NB4 (cell line): ENCODE results near the gene PITHD1.

Source experiments
- DNase-seq: peaks from one replicate; pipeline ENCODE4 v3.0.0; 2010; ENCODE audit warnings: low read depth
- H3K4me3 ChIP-seq: one replicate; pipeline ENCODE4 v1.5.1; 2011; ENCODE audit warnings: mild to moderate bottlenecking, low read depth, low read length, moderate library complexity
- MYC ChIP-seq: IDR thresholded peaks from 2 replicates; pipeline ENCODE4 v1.6.1; 2011; ENCODE audit warnings: low read depth, low read length
- POLR2A ChIP-seq: IDR thresholded peaks from 2 replicates; pipeline ENCODE4 v1.6.1; 2011; ENCODE audit warnings: mild to moderate bottlenecking; ENCODE audit not compliant: insufficient read length; ENCODE audit errors: extremely low read depth
- TF ChIP-seq, protein P1 (sequence below): IDR thresholded peaks from one replicate; pipeline ENCODE4 v1.5.1; 2012; ENCODE audit warnings: low read depth, low read length
- TF ChIP-seq, protein P2 (sequence below): IDR thresholded peaks from 2 replicates; pipeline ENCODE4 v1.6.1; 2011; ENCODE audit warnings: low read depth, low read length

Gene PITHD1

DNA sequence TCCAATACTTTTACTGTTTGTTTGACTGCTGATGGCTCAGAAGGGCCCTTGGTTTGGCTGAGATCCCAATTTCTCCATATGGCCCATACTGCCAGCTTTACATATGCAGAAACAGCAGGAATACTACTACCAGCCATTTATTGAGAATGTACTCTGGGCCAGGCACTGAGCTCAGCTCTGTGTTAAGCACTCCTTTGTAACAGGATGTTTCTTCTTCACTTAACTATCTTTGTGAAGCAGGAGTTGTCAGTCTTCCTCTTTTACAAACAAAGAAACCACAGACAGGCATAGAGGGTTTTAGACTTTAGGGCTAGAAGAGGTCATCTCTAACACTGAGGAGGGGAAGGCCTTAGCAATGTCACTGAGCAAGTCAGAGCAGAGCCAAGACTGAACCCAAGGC lies 38.7 kb downstream of the PITHD1 start:
- no peak for TF ChIP-seq MYC
- TF ChIP-seq, protein P1, sequence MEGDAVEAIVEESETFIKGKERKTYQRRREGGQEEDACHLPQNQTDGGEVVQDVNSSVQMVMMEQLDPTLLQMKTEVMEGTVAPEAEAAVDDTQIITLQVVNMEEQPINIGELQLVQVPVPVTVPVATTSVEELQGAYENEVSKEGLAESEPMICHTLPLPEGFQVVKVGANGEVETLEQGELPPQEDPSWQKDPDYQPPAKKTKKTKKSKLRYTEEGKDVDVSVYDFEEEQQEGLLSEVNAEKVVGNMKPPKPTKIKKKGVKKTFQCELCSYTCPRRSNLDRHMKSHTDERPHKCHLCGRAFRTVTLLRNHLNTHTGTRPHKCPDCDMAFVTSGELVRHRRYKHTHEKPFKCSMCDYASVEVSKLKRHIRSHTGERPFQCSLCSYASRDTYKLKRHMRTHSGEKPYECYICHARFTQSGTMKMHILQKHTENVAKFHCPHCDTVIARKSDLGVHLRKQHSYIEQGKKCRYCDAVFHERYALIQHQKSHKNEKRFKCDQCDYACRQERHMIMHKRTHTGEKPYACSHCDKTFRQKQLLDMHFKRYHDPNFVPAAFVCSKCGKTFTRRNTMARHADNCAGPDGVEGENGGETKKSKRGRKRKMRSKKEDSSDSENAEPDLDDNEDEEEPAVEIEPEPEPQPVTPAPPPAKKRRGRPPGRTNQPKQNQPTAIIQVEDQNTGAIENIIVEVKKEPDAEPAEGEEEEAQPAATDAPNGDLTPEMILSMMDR, result no peak
- TF ChIP-seq POLR2A, result no peak
- TF ChIP-seq, protein P2, sequence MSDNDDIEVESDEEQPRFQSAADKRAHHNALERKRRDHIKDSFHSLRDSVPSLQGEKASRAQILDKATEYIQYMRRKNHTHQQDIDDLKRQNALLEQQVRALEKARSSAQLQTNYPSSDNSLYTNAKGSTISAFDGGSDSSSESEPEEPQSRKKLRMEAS, result no peak
- no peak overlapping the region for H3K4me3 ChIP-seq
- peak; percentile 50 for DNase-seq

DNA sequence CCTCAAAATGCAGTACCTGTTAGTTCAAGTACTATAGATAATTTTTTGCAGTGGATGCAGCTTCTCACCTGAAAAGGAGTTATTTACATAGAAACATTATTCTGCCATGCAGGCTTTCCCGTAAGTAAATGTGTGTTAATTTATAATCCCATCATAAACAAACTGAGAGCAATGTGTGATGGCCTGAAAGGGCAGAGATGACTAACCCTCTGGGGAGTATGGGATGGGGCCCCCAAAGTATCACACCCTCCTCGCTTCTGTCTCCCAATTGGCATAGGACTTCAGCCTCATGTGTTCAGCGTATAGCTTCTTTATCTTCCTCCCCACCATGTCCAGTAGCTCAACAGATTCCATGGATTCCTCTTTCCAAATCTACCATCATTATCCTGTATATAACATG lies 39.4 kb downstream of the PITHD1 start:
- no peak for DNase-seq
- TF ChIP-seq MYC (no peak), POLR2A (no peak)
- TF ChIP-seq, protein P2, result no peak
- TF ChIP-seq, protein P1, result no peak
- no peak overlapping the region for H3K4me3 ChIP-seq

DNA sequence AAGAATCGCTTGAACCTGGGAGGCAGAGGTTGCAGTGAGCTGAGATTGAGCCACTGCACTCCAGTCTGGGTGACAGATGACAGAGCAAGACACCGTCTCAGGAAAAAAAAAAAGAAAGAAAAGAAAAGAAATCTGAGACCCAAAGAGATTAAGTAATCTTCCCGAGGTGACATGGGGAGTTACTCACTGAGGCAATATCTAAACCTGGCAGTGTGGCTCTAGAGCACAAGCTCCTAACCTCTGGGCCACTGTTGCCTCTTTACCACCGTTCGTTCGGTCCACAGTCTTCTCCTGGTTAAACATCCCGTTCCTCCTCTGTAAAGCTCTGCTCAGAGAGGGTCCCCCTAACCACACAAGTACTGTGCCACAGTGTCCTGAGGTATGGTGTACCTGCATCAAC lies 45.5 kb downstream of the PITHD1 start:
- no peak for DNase-seq
- TF ChIP-seq, protein P1, result no peak
- TF ChIP-seq POLR2A, result no peak
- TF ChIP-seq, protein P2, result no peak
- TF ChIP-seq MYC, result no peak
- H3K4me3 ChIP-seq, result peak overlapping the region; percentile 79

DNA sequence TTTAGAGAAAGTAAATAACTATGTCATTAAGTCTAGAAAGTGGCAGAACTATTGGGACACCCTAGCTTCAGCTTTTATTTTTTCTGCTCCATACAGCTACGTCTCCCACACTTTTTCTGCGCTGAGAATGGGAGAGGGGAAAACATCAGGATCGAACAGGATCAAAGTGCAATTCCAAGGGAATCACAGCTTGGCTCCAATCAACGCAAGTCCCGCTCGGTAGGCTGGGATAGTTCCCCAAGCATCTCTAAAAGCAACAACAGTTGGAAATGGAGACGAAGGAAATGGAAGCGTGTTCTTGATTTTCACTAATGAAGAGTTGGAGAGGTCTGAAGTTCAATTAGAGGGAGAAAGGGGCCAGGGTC lies 46.5 kb downstream of the PITHD1 start:
- no peak for DNase-seq
- peak overlapping the region; percentile 79 for H3K4me3 ChIP-seq
- TF ChIP-seq, protein P1, result no peak
- TF ChIP-seq MYC (no peak), POLR2A (no peak)
- TF ChIP-seq, protein P2, result no peak

DNA sequence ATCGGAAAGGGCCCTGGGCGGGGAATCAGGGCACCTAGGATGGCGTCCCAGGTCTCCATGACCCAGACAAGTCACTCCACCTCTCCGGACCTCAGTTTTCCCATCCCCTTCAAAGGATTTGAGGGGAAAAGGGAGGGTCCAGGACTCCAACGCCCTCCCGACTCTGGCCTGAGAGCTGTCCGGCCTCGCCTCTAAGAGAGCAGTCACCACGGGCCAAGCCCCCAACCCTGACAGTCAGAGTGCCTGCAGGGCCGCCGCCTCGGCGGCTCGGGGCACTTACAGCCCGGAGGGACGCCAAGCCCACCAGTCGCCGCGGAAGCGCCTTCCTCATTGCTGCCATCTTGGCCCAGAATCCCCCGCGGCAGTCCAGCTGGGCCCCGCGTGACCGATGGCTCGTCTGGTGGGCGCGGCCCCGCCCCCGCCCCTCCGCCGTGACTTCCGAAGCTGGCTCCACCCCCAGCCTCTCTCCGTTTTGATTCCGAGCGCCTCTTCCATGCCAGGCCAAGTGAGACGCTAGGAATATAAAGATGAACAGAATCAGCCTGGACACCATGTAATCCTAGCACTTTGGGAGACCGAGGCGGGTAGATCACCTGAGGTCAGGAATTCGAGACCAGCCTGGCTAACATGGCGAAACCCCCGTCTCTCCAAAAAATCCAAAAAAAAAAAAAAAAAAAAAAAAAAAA lies 47.0 kb downstream of the PITHD1 start, which contains the start of gene HMGCL:
Gene HMGCL, minus strand, starts transcription at position 354 of the 686 bp plus-strand sequence. Its CDS starts 14 bp downstream, at position 340.
- peak within 1 kb of the TSS; percentile 79 for H3K4me3 ChIP-seq
- TF ChIP-seq, protein P1, result no peak
- peak; percentile 86 for TF ChIP-seq POLR2A
- peak; percentile 62 for TF ChIP-seq MYC
- TF ChIP-seq, protein P2, result peak; percentile 76
- peak; percentile 92 for DNase-seq
